ENCODE data around the gene SERTM2.

The SERTM2 gene

GRCh38 chrX:111560801-111561200 lies 49.4 kb downstream of the SERTM2 start:
- no peak for DNase-seq

- no peak for DNase-seq
Observed at GRCh38 chrX:111561851-111562250, 50.4 kb downstream of the SERTM2 start.

GRCh38 chrX:111567542-111568255 lies 56.3 kb downstream of the SERTM2 start:
- DNase-seq, result peak; percentile 1 to 52 (median 26)

GRCh38 chrX:111568354-111568753 lies 56.9 kb downstream of the SERTM2 start:
- peak in 3 of 4 experiments; percentile 4 to 14 (median 11) for DNase-seq

GRCh38 chrX:111568817-111569216 lies 57.4 kb downstream of the SERTM2 start:
- DNase-seq, result no peak
